Panc1 (cell line): ENCODE measurements around the gene IL17D.

Experiments
- CTCF ChIP-seq: fragments of 450-650 bp; IDR thresholded peaks from 2 replicates; pipeline ENCODE4 v1.5.1; 2017; ENCODE audit warnings: mild to moderate bottlenecking
- POLR2AphosphoS5 ChIP-seq: IDR thresholded peaks from 2 replicates; pipeline ENCODE4 v1.6.1; 2012; ENCODE audit warnings: mild to moderate bottlenecking, low read depth, low read length, moderate library complexity
- REST ChIP-seq, 2 experiments: IDR thresholded peaks; 2 replicates each; pipeline ENCODE4 v1.6.1; 2011 to 2012; ENCODE audit warnings: low read depth in 2 of 2, control low read depth in 1 of 2, low read length in 1 of 2, mild to moderate bottlenecking in 1 of 2, moderate library complexity in 1 of 2; ENCODE audit not compliant: insufficient read depth in 1 of 2

- TF ChIP-seq CTCF: no peak
- TF ChIP-seq REST (IDR thresholded peaks at IDR 0.05; ENCODE audit: insufficient read depth in 1 of 2, low read depth in 2 of 2, low read length in 1 of 2): no peak
- TF ChIP-seq POLR2AphosphoS5: no peak
Measured at GRCh38 chr13:20709782-20710181, 6.3 kb downstream of the IL17D start.
